ENCODE measurements around the gene ARHGEF4.

ARHGEF4 gene

DNA sequence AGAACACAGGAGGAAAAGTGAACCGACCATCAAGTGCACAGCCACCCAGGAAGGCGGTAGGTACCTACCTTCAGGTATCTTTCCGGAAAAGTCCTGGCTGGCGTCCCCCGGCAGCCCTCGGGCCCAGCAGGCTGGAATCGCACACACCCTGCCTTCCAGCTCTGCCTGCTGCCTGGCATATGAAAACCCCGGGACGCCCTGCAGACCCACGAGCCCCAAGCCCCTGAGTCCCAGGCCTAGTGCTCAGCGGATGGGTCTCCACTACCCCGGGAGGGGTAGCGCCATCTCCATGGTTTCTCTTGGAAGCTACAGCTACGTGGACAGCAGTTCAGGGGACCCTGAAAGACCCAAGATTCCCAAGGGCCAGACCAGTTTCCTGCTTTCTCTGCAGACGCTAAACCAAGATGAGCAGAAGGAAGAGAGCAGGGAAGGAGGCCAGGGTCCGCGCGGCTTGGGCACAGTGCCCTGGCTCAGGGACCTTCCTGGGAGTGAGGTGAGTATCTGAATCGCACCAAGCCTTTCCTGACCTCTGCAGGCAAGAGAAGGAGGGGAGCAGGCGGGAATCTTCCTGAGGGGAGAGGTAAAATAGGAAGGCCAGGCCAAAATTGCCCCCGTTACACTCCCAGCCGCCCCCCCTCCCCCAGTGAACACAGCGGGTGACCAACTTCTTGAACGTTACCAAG is 80.4 kb downstream of the ARHGEF4 start:
- no peak for DNase-seq (ENCODE audit: low read depth in 2 of 2)

DNA sequence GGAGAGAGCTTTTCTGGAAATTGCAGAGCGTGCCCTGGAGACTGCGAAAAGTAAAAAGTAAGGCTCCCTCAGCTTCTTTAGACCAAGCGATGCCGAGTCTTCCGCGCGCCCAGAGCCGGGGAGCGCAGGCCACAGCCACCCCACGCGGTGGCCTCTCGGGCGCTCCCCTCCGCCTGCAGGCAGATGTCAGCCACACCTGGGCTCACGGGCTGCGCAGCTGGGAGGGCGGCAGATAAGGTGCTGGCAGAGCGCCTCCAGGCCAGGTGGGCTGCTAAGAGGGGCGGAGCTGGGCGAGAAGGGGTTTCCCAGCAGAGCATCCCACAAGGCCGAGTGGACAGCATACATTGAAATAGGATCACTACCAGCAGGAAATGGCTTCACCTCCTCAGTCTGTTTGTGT is 81.7 kb downstream of the ARHGEF4 start:
- DNase-seq (ENCODE audit: low read depth in 2 of 2): no peak

DNA sequence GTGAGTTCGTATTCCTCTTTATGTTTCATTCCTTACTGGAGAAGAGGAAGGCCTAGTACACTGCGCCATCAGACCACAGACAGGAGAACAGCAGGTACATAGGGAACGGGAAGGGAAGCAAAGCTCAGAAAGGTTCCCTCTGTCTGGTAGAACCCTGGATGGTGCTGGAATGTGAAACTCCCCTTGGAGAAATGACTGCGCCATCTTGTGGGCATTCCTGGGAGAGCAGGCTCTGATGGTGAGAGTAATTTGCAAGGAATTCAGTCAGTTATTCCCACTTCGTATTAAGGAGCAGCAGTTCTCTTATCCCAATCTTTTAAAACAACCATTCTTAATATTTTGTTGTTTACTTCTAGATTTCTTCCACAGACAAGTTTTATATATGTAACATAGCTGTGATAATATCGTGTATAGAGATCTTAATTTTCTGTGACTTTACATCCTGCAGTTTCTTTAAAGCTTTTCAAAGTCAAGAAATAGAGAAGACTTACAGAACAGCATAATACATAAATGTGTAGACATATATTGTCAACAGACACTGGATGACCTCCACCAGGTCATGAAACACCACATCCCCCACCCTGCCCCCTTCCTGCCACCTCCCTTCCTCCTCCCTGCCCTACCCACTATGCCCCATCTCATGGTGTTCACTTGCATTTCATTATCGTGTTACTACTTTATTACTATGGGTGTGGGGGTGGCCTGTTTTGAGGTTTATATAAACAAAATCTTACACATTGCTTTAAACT is 83.9 kb downstream of the ARHGEF4 start:
- peak; percentile 49 to 53 for DNase-seq (ENCODE audit: low read depth in 2 of 2)

DNA sequence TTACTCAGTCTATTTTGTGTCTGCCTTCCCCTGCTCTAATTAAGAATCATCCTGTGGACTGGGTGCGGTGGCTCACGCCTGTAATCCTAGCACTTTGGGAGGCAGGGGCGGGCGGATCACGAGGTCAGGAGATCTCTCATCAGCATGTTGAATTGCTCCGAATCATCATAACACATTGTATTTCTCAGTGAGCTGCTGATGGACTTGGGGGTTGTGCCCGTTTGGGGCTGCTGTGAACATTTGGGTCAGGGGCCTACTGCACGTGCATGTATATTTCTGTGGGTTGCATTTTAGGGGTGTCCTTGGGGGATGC is 84.4 kb downstream of the ARHGEF4 start:
- no peak for DNase-seq (ENCODE audit: low read depth in 2 of 2)

DNA sequence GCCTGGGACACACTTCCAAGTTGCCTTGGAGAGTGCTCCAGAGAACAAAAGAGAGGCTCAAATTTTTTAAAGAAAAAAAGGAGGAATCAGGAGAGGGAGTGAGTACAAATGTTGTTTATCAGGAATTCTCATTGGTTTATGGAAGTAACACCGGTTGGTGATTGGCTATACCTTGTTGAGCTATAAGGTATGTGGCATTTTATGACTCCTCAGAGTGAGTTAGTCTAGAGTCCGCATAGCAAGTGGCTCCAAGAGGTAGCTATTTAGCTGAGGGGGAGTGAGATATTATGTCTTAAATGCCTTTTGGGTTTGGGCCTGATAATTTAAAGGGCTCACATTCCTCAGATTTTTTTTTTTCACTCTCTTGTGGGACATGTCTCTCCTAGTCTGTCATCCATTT is 85.7 kb downstream of the ARHGEF4 start:
- no peak for DNase-seq (ENCODE audit: low read depth in 2 of 2)

DNA sequence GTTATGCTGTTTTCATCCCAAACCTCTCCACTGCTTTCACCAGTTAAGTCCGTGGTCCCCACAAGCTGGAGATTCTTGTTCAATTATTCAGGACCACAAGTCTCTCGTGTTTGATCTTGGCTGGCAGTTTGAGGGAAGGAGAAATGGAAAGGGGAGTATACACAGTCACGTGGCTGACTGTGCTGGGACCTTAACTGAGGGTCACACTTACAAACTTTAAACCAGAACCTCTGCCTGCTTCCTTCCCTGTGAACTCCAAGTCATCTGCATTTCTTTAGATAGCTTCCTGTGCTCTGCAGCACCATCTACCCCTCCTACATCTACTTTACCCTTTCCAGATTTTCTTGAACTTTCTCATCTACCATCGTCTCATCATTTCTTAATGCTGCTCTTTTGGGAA is 91.7 kb downstream of the ARHGEF4 start:
- DNase-seq (ENCODE audit: low read depth in 2 of 2): no peak

DNA sequence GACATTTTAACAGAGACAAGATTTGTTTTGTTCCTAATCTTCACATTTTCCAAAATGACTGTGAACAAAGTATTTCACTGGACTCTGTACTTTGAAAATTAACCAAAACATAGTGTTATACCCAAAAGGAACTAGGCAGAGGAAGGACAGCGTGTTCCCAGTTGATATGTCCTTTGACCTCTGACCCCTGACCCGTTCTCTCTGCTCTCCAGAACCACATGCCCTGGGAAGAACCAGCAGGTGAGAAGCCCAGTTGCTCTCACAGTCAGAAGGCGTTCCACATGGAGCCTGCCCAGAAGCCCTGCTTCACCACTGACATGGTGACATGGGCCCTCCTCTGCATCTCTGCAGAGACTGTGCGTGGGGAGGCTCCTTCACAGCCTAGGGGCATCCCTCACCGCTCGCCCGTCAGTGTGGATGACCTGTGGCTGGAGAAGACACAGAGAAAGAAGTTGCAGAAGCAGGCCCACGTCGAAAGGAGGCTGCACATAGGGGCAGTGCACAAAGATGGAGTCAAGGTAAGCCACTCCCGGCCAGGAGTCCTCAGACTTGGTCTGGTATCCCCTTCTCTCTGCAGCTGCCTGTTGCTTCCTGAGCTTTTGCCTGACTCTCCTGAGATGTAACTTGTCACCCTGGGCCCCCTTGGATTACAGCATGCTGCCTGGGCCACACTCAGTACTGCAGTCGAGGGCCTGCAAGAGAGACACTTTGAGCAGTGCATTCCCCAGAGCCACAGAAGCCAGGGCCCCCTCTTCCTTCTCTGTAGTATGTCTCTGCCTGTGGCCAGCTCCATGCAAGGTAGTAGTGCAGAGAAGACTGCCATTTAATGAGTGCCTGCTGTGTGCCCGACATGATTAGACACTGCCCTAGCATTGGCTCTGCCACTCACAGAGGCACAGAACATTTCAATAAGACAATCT is 94.3 kb downstream of the ARHGEF4 start:
- DNase-seq (ENCODE audit: low read depth in 2 of 2): no peak

DNA sequence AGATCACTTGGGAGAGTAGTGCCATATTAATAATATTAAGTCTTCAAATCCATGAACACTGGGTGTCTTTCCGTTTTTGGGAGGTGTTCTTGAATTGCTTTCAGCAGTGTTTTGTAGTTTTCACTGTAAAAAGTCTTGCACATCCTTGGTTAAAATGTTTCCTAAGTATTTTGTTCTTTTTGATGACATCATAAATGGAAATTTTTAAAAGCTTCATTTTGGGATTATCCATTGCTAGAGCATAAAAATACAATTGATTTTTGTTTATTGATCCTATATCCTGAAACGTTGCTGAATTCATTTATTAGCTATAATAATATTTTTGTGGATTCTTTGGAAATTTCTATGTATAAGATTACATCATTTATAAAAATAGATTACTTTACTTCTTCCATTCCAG is 96.8 kb downstream of the ARHGEF4 start:
- no peak for DNase-seq (ENCODE audit: low read depth in 2 of 2)

DNA sequence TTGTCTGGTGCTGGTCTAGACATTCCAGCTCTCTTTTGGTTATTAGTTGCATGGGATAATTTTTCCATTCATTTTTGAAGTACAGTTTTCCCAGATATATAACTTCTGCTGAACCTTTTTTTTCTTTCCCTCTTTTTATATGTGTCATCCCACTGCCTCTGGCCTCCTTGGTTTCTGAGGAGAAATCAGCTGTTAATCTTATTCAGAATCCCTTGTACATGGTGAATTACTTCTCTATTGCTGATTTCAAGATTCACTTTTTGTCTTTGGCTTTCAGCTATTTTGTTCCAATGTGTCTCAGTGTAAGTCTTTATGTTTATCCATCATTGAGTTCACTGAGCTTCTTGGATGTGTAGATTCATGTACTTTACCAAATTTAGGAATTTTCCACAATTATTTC is 99.7 kb downstream of the ARHGEF4 start:
- no peak for DNase-seq (ENCODE audit: low read depth in 2 of 2)

DNA sequence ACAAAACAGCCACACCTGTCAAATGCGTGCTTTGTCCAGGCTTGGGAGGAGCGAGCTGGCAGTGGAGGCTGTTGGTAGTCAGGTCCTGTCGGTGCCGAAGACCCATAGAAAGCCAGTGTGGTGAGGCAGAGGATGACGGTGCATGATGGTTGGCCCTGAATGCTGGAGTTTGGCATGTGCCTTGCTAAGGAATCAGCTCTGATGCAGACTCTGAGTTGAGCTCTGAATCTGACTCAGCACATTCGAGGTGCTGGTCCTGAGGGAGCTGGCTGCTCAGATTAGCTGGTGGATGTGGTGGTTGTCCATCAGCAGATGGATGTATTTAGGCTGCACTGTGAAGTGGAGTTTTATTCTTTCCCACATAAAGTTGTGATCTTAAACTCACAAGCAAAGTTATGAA is 111.3 kb downstream of the ARHGEF4 start:
- DNase-seq (ENCODE audit: low read depth in 2 of 2): no peak

DNA sequence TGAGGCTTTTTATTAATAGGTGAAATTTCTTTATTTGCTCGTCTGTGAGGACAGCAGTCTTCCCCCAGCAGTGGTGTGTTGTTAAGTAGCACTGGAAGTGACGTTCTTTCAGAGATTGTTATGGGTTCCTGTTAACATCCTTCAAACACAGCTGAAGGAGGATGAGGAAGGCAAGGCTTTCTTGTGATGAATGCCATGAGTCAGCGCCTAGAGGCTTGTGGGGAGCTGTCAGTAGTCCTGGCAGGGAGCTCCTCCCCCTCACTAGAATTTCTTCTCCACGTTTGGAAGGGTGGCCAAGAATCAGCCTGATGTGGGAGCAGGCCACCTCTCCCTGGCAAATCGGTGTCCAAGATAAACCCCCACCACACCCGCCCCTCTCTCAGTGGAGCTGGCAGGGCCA is 113.2 kb downstream of the ARHGEF4 start:
- no peak for DNase-seq (ENCODE audit: low read depth in 2 of 2)

DNA sequence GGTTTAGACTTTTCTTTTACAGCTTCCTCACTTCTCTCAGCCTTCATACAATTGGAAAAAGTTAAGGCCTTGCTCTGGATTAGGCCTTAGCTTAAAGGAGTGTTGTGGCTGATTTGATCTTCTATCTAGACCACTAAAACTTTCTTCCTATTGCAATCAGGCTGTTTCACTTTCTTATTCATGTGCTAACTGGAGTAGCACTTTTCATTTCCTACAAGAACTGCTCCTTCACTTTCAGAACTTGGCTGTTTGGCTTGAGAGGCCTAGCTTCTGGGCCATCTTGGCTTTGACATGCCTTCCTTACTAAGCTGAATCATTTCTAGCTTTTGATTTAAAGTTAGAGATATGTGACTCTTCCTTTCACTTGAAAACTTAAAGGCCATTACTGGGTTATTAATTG is 114.3 kb downstream of the ARHGEF4 start:
- DNase-seq (ENCODE audit: low read depth in 2 of 2): no peak

DNA sequence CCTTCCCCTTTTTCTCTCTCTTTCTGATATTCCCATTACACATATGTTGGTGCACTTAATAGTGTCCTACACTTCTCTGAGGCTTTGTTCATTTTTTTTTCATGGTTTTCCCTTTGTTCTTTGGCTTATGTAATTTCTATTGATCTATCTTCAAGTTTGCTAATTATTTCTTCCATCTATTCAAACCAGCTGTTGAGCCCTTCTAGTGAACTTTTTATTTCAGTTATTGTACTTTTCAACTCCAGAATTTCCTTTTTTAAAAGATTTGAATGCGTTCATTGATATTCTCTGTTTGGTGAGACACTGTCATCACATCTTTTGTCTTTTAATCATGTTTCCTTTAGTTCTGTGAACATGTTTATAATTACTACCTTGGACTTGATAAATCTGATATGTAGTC is 118.2 kb downstream of the ARHGEF4 start:
- DNase-seq (ENCODE audit: low read depth in 2 of 2): no peak

DNA sequence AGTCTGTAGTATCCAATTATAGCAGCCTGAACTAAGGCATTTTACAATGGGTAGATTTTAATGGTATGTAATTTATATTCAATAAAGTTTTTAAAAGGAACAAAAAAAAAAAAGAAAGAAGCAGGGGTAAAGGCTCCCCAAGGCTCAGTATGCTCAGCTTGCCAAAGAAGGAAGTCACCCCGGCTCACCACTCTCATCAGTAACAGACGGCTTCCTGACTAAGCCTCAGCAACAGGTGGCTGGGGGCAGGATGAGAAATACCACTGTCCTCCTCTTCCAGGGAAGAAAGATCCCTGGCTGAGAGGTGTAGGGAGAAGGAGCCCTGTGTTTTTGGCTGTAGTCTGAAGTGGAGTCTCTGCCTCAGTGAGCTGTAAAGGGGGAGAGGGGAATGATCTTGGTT is 121.2 kb downstream of the ARHGEF4 start:
- no peak for DNase-seq (ENCODE audit: low read depth in 2 of 2)

DNA sequence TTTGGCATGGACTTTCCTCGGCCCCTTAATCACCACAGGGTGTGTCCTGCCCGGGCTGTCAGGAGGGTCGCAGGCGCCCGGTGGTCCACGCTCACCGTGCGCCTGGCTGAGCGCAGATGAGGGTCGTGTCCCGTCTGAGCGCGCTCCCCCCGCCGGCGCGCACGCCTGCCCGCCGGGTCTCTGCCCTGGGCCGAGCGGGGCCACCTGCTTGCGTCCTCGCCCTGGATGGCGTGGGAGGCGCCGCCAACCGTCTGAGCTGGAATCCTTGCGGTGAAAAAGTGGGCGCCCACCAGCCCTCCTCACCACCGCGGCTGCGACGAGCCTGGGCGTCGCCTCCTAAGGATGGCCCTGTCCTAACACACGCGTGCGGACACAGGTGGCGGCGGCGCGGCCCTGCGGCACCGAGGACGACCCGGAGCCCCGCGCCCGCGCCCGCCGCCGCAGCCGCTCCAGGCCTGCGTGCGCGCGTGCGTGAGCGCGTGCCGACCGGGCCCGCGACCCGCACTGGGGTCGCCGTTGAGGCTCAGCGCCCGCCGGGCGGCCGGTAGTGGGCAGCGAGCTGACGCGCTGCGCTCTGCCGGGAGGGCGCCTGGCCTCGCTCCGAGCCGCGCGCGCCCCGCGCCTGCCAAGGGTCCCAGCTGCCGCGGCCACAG is 126.6 kb downstream of the ARHGEF4 start:
- no peak for DNase-seq (ENCODE audit: low read depth in 2 of 2)

DNA sequence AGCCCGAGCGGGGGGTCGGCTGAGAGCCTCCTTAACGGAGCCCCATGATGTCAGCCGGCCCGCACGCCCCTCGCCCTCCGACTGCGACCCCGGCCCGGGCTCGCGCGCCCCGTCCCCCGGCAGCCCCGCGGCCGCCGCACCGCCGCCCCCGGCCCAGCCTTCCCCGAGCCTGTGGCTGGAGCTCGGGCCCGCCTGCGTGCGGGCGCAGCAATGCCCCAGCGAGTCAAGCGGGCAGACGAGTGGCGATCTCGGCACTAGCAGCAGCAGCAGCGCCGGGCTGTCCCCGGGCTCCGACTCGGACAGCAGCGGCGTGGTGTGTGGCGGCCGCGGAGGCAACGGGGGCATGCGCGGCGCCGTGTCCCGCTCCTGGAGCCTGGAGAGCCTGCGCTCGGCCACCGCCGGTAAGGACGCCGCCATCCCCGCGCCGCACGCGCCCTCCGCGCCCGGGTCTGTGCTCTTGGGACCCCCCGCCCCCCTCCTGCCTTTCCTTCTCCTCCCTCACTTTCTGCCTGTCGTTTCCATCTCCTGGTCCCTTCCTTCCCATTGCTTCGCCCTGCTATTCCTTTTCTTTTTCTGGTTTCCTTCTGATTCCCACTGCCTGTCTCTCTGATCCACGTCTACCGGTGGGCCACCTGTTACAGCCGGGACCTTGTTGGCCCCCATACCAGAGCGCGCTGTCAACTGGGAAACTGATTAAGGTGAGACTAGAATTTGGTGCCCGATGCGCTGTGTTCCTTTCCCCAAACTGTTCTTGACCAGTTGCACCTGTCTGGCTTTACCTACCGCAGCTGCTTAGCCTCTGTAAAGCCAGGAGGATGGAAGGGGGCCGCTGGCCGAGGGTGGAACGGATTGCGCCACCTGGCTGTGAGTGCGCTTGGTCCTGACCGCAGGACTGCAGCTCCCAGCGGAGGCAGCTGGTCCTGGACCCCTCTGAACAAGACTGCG is 127.4 kb downstream of the ARHGEF4 start:
- no peak for DNase-seq (ENCODE audit: low read depth in 2 of 2)

DNA sequence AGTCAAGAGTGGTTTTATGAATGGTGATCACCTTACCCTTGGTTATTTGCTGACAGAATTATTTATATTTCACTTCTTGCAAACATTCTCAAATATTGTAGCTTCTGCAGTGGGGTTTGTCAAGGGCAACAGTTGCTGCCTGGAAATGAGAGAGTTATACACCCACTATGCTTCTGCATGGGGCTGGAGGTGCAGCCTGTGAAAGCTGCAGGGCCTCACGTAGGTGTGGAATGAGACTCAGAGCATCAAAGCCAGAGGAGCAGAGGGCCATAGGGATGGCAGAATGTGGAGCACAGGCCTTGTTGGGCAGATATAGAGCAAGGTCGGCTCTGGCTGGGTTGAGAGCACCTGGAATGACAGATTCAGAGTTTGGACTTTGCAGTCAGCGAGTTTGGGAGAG is 128.2 kb downstream of the ARHGEF4 start:
- DNase-seq (ENCODE audit: low read depth in 2 of 2): no peak

DNA sequence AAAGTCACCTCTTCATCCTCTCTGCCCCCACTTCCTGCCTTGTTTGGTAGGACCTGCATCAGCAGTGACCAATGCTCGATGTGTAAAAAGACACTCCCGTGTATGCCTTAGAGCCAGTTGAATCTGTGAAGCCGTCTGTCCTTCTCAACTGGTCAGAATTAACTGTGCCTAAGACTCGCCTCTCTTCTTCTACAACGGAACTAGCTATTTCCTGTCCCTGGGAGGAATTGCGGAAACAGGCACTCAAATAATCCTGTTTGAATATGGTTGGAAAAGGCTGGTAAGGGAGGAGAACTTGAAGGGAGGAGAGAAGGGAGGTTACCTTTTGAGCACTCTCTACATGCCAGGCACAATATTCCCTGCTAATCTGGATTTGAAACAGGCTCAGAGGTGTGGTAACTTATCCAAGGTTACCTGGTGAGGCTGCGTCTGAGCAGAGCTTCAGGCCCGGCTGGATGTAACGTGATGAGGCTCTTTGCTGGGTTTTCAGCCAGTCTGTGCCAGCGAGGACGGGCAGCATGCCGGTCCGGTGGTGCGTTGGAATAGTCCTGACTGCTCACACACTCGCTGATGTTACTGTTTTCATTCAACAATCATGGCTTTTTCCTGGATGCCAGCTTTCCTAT is 129.5 kb downstream of the ARHGEF4 start:
- no peak for DNase-seq (ENCODE audit: low read depth in 2 of 2)

DNA sequence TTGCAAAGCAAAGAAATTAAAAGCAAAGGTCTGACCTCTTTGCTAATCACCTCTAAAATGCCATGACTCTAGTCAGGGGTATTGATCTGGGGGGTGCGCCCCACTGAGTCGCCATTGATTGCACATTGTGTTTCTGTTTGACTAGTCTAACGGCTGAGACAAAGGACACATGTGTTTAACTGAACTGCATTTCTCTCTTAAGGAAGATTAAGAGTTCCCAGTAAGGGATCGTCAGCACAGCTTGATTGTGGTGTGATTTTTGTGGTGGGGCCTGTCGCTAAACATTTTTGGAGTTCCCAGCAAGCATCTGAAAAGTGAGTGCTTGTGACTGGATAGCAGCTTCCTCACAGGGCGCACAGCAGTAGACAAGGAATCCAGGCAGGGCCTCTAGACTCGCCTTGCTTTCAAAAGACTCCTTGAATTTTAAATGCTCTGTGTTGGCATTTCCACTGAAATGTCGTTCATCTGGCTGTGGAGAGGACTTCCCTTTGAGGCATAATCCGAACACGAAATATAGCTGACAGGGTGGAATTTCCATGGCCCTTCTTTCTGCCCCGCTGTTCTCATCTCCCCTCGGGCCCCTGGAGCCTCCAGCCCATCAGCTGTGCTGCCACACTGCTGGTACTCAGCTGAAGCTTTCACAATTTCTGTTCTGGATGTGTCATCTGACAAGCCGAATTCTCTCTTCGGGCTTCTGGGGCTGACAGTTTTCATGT is 130.2 kb downstream of the ARHGEF4 start:
- DNase-seq (ENCODE audit: low read depth in 2 of 2): no peak

DNA sequence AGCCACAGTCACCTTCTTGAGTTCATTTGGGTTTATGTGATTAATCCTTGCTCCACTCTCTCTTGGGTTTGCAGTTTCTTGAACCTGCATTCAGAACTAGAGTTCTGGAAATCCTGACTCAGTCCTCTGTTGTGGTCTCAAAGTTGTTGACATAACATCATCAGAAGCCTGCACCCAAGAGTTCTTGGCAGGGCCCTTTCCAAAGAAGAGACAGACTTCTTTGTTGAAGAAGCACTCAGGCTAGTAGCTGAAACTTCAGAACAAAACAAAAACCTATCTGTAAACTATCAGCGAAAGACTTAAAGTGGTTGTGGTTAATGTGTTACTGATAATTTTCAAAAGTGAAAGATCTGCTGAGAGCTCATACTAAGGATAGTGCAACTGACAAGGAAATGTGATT is 135.7 kb downstream of the ARHGEF4 start:
- no peak for DNase-seq (ENCODE audit: low read depth in 2 of 2)

All from activated CD4-positive, alpha-beta T cell treated with anti-CD3 and anti-CD28 coated beads for 24 hours (primary cell).